SHP77 (cell line): ENCODE results near the gene TMSB4X.
A peak's percentile ranks its signal among the peaks of the same experiment; 100 is the strongest.
"Not testable (repeated sequence)": the region's sequence is repeated elsewhere in the genome, so short reads cannot be mapped to it uniquely, and the experiment has no call there.

Source experiments
- DNase-seq, 2 experiments: peaks; one replicate each; lab custom pipeline; 2025; lab: John Stamatoyannopoulos, UW

TMSB4X gene

DNA sequence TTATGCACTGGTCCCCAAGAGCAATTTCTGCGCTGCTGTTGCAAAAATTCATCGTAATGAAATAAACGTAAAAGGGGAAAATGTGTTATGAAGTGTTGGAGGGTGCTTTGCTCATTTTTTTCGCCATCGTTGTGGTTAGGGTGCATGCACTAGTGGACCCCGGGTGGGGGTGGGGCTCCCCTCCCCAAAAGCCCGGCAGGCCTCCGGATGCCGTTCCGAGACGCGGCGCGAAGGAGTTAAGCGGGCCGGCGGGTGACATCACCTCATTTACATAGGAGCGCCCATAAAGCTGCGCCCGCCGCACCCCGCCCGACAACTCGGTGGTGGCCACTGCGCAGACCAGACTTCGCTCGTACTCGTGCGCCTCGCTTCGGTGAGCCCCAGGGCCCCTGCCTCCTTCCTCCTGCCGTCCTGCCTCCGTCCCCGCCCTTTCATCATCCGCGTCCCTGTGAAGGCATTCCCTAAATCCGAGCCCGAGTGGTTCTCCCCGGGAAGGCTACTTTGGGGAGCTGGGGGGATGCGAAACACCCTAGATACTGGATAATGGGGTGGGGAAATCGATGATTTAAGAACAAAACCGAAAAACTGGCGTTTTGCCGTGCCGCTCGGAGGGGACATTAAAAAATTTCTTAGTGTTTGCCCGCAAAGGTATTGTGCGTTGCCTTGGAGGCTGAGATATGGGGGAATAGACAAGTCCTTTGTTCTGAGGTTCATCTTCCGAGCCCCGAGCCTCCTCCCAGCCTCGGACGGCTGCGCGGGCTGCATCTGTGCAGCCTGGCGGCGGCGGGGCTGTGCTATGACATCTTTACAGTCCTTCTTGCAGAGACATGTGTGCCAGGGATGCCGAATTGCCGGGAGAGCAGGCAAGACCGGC lies at the start of gene TMSB4X:
Gene TMSB4X (plus strand): TSS at position 315 of the 874 bp plus-strand sequence.
- peak; percentile 60 to 63 for DNase-seq

DNA sequence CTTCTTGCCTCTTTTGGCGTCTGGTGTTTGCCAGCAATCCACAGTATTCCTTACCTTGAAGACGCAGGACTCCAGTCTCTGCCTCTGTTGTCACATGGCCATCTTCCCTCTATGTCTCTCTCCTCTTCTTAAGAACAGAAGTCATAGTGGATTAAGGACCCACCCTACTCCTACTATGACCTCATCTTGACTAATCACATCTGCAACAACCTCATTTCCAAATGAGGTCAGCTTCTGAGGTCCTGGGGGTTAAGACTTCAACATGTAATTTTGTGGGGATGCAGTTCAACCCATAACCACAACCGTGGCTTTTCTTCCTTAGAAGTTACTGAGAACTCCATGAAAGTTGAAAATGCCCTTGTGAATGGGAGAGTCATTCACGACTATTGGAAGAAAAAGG lies 45.2 kb upstream of the TMSB4X start:
- DNase-seq = no peak

DNA sequence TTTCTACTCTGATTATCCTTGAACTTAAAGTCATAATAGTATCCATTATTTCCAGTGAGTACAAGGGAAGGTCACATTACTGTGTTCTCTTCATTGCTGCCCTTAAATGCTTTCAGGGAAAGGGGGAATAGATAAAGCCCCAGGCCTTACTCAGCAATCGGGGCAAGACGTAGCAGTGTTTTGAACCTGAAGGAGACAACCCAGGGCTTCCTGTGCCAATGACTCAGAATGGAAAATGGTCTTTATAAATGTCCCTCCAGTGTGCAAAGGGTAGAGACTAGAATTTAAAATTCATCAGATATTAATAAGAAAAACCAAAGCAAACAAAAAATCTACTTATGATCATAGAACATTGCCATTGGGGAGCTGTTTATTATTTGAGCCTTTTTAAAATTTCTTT lies 44.8 kb upstream of the TMSB4X start:
- no peak for DNase-seq

DNA sequence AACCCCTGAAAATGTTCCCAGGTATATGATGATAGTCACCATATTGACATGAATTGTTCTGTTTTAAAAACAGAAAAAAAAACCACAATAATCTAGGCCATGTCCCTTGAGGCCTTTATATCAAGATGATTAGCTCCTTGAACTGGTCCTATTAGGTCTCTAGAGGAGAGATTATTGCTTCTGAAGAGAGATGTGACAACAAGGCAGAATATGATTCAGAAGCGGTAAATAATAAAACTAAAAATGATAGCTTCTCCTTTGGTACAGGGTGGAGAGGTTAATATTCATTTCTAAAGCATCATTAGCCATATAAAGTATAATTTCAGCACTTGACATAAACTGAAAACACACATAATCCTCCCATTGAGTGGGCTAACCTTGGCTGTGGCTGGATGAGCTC lies 42.7 kb upstream of the TMSB4X start:
- DNase-seq = no peak

DNA sequence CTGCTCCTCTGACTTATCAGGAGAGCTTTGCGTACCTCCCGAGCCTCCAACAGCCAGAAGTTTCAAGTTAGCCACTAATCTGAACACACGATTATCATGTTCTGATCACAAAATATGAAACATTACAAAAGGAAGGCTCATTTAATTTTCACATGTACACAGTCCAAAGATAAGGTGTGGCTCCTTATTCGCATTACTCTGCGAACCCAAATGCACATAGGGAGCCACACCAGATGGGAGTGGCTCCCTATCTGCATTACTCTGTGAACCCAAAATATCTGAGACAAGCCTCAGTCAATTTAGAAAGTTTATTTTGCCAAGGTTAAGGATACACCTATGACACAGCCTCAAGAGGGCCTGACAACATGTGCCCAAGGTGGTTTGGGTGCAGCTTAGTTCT lies 40.1 kb upstream of the TMSB4X start:
- DNase-seq = no peak

DNA sequence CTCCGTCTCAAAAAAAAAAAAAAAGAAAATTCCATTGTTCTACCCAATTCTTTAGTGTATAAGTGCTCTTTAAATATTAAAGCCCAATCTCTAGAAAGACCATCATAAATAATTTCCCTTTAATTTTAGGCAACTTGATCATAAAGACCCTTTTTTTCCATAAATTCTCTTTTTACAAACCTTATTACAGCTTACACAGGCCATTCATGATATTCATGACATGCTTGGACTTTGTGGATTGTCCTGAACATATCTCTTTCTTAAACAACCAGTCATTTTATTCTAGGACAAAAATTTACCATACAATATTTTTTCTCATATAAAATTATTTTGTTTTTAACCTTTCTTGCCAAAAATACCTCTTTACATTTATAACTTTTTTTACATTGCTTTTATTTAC lies 38.0 kb upstream of the TMSB4X start:
- DNase-seq = no peak

DNA sequence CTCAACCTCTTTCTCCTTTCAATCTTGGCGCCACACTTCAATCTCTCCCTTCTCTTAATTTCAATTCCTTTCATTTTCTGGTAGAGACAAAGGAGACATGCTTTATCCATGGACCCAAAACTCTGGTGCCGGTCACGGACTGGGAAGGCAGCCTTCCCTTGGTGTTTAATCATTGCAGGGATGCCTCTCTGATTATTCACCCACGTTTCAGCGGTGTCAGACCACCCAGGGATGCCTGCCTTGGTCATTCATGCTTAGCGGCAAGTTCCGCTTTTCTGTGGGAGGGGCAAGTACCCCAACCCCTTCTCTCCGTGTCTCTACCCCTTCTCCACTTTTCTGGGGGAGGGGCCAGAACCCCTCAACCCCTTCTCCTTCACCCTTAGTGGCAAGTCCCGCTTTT lies 34.4 kb upstream of the TMSB4X start:
- not testable (repeated sequence) for DNase-seq

DNA sequence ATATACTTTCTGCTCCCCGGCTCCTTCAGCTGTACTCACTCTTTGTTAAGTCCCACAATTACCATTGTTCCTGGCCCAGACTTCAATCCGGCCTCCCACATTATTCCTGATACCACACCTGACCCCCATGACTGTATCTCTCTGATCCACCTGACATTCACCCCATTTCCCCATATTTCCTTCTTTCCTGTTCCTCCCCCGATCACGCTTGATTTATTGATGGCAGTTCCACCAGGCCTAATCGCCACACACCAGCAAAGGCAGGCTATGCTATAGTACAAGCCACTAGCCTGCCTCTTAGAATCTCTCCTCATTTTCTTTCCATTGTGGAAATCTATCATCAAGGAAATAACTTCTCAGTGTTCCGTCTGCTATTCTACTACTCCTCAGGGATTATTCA lies 31.3 kb upstream of the TMSB4X start:
- not testable (repeated sequence) for DNase-seq

DNA sequence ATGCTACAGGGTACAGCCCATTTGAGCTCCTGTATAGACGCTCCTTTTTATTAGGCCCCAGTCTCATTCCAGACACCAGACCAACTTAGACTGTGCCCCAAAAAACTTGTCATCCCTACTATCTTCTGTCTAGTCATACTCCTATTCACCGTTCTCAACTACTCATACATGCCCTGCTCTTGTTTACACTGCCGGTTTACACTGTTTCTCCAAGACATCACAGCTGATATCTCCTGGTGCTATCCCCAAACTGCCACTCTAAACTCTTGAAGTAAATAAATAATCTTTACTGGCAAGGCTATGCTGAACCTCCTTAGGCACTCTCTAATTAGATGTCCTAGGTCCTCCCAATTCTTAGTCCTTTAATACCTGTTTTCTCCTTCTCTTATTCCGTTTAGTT lies 30.5 kb upstream of the TMSB4X start:
- not testable (repeated sequence) for DNase-seq

DNA sequence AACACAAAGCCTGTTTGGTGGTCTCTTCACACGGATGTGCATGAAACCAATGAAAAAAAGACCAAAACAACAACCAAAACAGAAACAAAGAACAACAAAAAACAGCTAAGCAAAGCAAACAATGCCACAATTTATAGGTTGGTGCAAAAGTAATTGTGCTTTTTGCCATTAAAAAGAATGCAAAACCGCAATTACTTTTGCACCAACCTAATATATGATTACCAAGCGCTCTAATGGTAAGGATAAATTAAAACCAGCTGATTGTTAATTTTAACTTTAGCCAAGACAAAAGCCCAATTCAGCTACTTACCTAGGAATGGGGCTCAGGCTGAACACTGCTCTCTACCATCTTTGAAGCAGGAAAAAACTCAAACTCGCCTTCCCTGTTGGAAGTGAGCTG lies 29.4 kb upstream of the TMSB4X start:
- DNase-seq = no peak

DNA sequence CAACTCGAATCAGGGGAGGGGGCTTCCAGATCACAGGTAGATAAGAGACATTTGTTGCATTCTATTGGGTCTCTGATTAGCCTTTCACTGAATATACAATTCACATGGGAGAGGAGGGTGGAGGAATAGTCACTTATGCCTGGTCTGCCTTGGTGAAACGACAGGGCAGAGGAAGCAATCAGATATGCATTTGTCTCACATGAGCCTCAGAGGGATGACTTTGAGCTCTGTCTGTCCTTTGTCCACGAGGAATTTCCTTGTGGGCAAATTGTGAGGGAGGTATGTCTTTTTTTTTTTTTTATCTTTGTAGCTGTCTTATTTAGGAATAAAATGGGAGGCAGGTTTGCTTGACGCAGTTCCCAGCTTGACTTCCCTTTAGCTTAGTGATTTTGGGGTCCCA lies 28.5 kb upstream of the TMSB4X start:
- DNase-seq = no peak

DNA sequence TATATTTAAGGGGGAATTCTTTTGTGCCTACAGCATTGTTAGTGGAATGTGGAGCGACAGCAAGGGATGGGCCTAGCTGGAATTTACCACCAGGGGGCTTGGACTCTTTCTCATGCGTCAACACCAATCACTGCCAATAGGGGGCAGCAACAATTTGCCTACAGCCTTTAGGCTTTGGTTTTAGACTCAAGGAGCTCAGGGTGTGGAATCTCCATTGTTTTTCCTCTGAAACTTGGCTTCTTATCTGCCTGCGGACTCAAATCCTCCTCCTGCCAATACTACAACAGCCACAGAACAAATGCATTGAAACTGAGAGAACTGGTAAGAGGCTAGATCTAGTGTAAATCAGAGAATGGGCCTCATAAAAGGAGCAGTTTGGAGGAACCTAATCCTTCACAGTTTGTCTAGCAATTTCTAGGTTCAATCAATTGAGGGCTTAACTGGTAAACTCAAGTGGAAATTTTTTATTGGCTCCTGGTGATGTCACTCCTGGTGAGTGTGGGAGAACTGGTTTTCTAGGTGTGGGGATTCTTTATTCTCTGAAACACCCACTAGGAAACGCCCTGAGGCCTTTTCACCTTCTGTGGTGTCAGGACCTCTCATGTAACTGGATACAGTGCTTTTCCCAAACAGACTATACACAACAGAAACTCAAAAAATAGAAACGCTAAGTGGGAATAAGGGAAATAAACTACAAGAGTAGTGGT lies 27.9 kb upstream of the TMSB4X start:
- DNase-seq = peak; percentile 34 to 68

DNA sequence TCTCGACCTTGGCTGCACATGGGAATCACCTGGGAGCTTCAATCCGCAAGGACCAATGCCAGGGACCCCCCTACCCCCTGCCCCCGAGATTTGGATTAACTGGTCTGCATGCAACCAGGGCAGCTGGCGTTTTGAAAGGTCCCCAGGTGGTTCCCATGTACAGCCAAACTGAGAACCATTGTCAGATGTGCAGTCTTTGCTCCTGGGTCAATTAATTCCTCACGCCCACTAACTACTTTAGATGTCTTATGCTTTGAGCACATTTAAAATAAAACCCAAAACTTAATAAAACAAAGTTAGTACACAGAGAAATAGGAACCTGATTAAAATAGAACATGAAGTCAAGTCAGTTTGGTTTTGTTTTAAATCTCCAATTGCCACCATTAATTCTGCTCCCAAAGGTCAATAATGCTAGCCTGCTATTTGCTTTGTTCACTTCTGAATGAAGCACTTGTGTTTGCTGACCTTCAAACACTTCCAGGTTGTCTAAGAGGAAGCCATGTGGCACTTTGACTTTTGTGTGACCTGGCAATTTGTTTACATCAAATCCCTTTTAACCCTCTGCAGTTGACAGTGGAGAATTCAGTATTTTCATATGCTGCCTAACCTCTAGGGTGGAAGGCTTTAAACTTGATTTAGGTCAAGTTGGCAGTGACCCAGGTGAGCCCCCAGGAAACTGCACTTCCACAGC lies 27.2 kb upstream of the TMSB4X start:
- DNase-seq = peak; percentile 4 to 7

DNA sequence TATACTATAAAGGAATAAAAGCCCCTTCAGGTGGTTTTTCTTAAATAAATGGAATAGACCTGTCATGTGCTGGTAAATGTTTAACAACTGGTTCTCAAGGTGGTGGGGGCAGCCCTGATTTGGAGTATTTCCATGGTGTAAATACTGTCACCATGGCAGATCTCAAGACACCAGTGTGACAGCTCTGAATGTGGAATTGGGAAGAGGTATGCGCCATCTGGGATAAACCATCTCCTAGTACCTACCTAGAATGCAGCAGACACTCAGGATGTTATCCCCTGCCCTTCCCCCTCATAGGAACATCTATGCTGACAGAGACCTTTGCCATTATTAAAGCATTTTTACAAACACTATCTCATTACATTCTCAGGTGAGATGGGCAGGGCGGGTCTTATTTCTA lies 26.4 kb upstream of the TMSB4X start:
- DNase-seq = no peak

DNA sequence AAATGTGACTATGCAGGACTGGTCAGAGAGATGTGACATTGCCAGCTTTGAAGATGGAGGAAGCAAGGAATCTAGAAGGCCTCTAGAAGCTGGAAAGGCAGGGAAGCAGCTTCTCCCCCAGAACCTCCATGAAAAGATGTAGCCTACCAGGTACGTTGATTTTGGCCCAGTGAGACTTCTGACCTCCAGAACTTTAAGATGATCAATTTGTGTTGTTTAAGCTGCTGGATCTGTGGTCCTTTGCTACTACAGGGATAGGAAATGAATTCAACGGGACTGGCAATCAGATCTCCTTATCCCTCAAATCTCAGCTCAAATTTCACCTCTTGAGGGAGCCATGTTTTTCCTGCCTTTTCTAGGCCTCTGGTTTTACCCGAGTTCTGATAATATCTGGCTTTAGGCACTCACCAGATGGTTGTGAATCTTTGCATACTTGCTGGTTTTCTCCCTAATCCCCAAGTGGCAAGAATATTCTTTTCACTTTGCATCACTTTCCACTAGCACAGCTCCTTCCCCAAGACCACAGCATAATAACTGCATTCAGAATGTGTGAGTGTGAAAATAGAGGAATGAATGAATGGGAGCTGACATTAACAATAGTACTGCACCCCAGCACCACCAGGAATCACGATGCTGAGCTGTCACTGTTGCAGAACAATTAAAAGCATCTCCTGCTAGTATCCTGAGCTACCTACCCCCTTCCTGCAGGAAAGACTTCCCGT lies 25.5 kb upstream of the TMSB4X start:
- DNase-seq = no peak

DNA sequence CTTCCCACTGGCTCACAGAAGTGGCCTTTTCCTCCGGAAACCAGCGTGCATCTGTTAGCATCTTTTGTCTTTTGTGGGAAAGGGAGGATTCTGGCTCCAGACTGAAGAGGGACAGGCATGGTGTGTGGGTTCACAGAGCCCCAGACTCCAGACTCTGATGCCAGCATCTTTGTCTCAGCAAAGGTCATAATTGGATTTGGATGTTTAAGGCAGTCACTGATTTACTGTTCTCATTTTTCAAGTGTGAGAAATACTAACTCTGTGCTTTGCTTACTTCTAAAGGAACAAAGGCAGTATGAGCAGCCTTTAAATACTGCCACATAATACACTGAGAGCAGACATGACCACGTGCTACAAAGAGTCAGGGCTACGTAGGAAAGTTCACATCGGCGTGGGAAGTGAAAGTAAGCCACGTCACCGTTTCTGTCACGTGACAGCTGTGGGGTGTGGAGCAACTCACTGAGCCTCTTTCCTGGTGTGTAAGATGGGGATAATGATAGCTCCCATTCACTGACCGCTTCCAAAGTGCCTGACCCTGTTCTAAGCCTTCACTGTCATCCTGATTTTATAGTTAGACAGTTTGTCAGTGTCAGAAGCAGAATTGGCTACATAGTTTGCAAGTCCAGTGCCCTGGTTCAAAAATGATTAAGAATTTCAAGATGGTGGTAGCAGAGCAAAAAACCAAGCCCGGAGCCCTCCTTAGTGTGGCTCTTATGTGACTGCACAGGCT lies 24.8 kb upstream of the TMSB4X start:
- DNase-seq = peak in 1 of 2 experiments; percentile 24

DNA sequence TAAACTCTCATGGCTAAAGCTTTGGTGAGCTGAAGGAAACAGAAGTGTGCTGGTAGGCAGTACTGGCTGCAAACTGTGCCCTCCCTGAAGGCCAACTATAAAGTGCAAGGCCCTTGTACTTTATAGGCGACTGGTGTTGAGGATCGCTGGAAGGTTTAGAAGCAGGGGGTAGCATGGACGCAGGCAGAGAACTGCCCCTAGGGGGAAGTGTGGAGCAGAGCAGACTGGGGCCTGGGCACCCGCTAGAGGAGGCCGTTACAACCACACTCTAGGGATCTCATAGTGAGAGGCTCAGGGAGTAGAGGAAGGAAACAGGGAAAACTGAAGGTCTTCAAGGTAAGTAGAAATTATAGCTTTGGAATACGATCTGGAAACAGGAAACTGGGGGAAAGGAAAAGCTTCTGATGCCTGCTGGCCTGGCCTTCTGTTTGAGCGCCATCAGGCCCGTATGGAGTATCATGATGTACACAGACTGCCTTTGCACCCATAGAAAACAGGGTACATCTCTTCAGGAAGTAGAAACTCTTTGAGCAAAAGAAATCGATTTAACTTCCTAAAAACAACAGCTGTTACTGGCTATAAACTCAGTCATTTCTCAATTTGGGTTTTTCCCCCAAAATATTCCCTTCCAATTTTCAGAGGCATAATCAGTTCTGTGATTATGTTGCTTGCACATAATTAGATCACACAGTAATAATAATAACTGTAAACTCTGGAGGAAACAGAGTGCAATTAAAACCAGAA lies 23.9 kb upstream of the TMSB4X start:
- DNase-seq = peak in 1 of 2 experiments; percentile 3

DNA sequence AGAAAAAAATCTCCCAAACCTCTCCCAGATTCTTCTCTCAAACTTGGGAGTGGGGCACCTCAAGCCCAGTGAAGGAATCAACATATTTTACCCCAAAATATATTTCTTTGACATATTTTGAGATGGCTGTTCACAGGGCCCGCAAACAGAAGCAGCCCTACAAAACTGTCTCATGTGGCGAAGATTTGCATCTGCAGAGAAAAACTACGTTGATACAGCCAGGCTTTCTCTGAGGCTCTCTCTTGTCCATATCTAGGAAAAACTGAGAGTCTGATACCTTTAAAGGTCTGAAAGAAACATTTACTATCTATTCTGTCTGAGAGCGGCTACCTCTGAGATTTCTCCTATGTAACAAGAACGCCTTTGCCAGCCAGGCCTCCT lies 23.3 kb upstream of the TMSB4X start:
- DNase-seq = no peak

DNA sequence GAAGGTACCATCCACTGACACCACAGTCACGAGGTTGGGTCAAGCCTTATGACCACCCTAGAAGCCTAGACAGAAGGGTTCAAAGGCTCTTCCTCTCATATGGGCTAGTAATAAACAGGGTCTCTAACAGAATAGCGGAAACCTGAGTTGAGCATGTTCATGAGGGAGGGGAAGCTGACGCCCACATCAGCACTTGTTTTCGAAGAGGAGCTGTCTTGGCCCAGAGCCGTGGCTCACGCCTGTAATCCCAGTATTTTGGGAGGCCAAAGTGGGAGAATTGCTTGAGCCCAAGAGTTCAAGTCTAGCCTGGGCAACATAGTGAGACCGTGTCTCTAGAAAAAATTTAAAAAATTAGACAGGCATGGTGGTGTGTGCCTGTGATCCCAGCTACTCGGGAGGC lies 21.5 kb upstream of the TMSB4X start:
- DNase-seq = no peak

DNA sequence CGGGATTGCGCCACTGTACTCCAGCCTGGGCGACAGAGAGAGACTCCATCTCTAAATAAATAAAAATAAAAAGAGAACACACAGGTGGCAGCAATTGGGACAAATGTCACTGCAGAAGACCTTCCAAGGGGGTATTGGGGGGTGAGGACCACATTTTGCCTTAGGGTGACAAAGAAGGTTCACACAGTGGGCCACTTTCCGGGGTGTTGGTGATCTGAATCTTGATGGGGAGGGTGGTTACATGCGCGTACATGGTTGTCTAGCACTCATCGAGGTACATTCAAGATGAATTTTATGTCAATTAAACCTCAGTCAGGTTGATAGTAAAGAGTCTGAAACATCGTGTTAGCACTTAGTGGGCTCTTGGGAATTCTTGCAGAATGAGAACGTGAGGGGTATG lies 20.5 kb upstream of the TMSB4X start:
- DNase-seq = no peak

DNA sequence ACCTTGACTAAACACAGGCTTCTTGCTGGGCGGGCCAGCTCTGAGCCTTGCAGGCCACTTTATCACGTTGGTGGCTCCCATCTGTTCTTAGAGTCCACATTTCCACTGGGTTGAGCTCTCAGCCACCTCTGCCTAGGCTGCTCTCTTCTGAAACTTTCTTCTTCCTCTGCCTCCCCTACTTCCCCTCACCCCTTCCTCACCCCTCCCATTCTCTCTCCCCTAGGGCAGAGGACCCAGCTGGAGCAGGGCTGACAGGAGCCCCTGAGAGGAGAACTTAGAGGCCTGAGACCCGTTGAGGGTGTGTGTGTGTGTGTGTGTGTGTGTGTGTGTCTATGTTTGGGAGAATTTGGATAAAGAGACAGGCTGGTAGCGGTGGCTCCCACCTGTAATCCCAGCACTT lies 19.9 kb upstream of the TMSB4X start:
- no peak for DNase-seq
